IPS-18a (cell line): ENCODE data around the gene SOCS1.

Experiments used
- H3K27ac ChIP-seq: one replicate; pipeline ENCODE4 v1.5.1; 2013; ENCODE audit warnings: low read length
- H3K27me3 ChIP-seq: one replicate; pipeline ENCODE4 v1.6.1; 2013; ENCODE audit warnings: mild to moderate bottlenecking, low read length; ENCODE audit not compliant: control insufficient read depth, insufficient read depth
- H3K36me3 ChIP-seq: one replicate; pipeline ENCODE4 v1.6.1; 2013; ENCODE audit warnings: low read depth, low read length; ENCODE audit not compliant: control insufficient read depth
- H3K4me1 ChIP-seq: one replicate; pipeline ENCODE4 v1.6.1; 2013; ENCODE audit warnings: low read depth, low read length; ENCODE audit not compliant: control insufficient read depth
- H3K4me3 ChIP-seq: one replicate; pipeline ENCODE4 v1.5.1; 2013; ENCODE audit warnings: low read length
- H3K9ac ChIP-seq: one replicate; pipeline ENCODE4 v1.6.1; 2013; ENCODE audit warnings: mild to moderate bottlenecking, low read length, moderate library complexity
- H3K9me3 ChIP-seq: one replicate; pipeline ENCODE4 v1.6.1; 2013; ENCODE audit warnings: low read depth, low read length; ENCODE audit not compliant: control insufficient read depth

The SOCS1 gene

GRCh38 chr16:11271610-11272009 lies 15.6 kb upstream of the SOCS1 start:
- no peaks in the 10 kb centered on the region for H3K36me3 ChIP-seq
- no peak overlapping the region for H3K27ac ChIP-seq
- H3K4me3 ChIP-seq, result no peak overlapping the region
- H3K9ac ChIP-seq, result no peak overlapping the region
- H3K4me1 ChIP-seq, result peaks cover 6% of the 10 kb centered on the region
- H3K9me3 ChIP-seq, result no peaks in the 10 kb centered on the region
- H3K27me3 ChIP-seq, result no peaks in the 10 kb centered on the region

GRCh38 chr16:11270602-11271162 lies 14.7 kb upstream of the SOCS1 start:
- no peaks in the 10 kb centered on the region for H3K36me3 ChIP-seq
- peaks cover 6% of the 10 kb centered on the region for H3K4me1 ChIP-seq
- H3K27me3 ChIP-seq, result no peaks in the 10 kb centered on the region
- no peak overlapping the region for H3K27ac ChIP-seq
- no peak overlapping the region for H3K9ac ChIP-seq
- no peaks in the 10 kb centered on the region for H3K9me3 ChIP-seq
- H3K4me3 ChIP-seq, result no peak overlapping the region

DNA sequence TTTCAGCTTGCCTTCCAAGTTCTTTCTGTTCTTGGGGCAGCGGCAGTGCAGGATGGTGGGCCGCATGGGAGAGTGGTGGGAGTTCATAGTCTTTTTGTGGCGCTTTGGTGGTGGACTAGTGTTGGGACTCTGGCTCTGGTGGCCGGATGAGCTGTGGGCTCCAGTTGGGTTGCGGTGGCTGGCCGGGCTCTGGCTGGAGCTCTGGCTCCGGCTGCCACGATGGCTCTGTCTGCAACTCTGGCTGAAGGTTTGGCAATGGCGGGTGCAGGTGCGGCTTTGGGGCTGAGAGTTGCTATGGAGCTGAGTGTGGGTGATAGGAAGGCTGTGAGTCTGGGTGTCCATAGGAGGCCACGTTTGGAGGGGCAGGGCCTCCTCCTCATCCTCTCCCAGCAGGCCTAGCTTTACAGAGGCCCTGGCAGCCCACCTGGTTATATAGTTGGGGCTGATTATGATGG lies 12.9 kb upstream of the SOCS1 start, which contains the start of gene TNP2:
Gene TNP2, minus strand, starts transcription at position 405 of the 455 bp plus-strand sequence. Its CDS starts 63 bp downstream, at position 342.
- H3K9ac ChIP-seq, result no peak within 1 kb of the TSS
- H3K27ac ChIP-seq, result no peak within 1 kb of the TSS
- no peak within 1 kb of the TSS for H3K4me3 ChIP-seq
- H3K36me3 ChIP-seq, result no peaks in the 10 kb centered on the region
- no peaks in the 10 kb centered on the region for H3K9me3 ChIP-seq
- peaks cover 4% of the 10 kb centered on the region for H3K4me1 ChIP-seq
- no peaks in the 10 kb centered on the region for H3K27me3 ChIP-seq

DNA sequence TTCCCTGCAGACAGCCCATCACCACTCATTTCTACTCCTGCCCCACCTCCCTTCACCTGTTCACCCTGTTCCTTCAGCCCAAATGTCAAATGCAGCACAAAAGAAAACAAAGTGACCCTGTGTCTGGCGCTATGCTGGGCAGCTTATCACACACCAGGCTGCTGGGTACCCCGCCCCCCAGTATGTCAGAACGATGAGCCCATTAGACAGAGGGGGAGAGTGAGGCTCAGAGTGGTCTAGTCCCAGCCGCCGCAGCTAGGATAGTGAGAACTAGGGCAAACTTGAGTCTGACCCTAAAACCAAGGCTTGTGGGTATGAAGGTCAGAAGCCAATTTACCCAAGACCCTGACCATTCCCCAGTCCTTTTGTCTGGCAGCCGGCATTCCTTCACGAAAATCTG lies 9.1 kb upstream of the SOCS1 start:
- H3K4me3 ChIP-seq, result no peak overlapping the region
- H3K9me3 ChIP-seq, result no peaks in the 10 kb centered on the region
- H3K9ac ChIP-seq, result no peak overlapping the region
- no peak overlapping the region for H3K27ac ChIP-seq
- H3K27me3 ChIP-seq, result no peaks in the 10 kb centered on the region
- H3K36me3 ChIP-seq, result no peaks in the 10 kb centered on the region
- H3K4me1 ChIP-seq, result no peaks in the 10 kb centered on the region

GRCh38 chr16:11264155-11264832 lies 8.3 kb upstream of the SOCS1 start:
- Histone ChIP-seq H3K27ac (no peak overlapping the region), H3K9ac (no peak overlapping the region), H3K4me1 (no peaks in the 10 kb centered on the region), H3K27me3 (no peaks in the 10 kb centered on the region), H3K9me3 (no peaks in the 10 kb centered on the region), H3K36me3 (no peaks in the 10 kb centered on the region), H3K4me3 (no peak overlapping the region)

DNA sequence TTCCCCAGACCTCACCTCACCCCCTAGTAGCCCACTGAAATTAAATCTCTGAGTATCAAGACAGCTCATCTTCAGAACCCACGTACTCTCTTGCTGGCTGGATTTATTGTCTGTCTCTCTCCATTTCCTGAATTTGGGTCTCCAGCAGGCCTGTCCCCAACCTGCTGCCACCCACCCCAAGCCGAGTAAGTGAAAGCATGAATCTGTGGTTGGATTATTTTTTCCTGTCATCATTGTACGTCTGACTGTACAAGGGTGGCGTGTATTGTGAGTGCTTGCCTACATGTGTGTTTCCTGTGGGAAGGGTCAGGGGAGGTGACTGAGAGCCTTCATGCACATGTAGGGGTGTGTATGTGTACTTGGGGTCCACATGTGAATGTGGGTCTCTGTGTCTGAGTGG lies 7.7 kb upstream of the SOCS1 start:
- H3K4me1 ChIP-seq, result no peaks in the 10 kb centered on the region
- no peak overlapping the region for H3K4me3 ChIP-seq
- no peak overlapping the region for H3K9ac ChIP-seq
- H3K36me3 ChIP-seq, result no peaks in the 10 kb centered on the region
- no peaks in the 10 kb centered on the region for H3K27me3 ChIP-seq
- no peak overlapping the region for H3K27ac ChIP-seq
- H3K9me3 ChIP-seq, result no peaks in the 10 kb centered on the region

GRCh38 chr16:11262915-11263314 lies 6.9 kb upstream of the SOCS1 start:
- H3K27ac ChIP-seq, result no peak overlapping the region
- H3K9me3 ChIP-seq, result no peaks in the 10 kb centered on the region
- H3K36me3 ChIP-seq, result no peaks in the 10 kb centered on the region
- no peaks in the 10 kb centered on the region for H3K27me3 ChIP-seq
- no peak overlapping the region for H3K4me3 ChIP-seq
- H3K9ac ChIP-seq, result no peak overlapping the region
- H3K4me1 ChIP-seq, result no peaks in the 10 kb centered on the region

- no peaks in the 10 kb centered on the region for H3K27me3 ChIP-seq
- H3K9me3 ChIP-seq, result no peaks in the 10 kb centered on the region
- H3K4me1 ChIP-seq, result peaks cover 3% of the 10 kb centered on the region
- H3K36me3 ChIP-seq, result no peaks in the 10 kb centered on the region
- H3K4me3 ChIP-seq, result no peak overlapping the region
- no peak overlapping the region for H3K27ac ChIP-seq
- H3K9ac ChIP-seq, result no peak overlapping the region
These were observed 4.6 kb upstream of the SOCS1 start for GRCh38 chr16:11260596-11260966.

- Histone ChIP-seq H3K36me3 (no peaks in the 10 kb centered on the region), H3K27me3 (no peaks in the 10 kb centered on the region), H3K4me1 (peaks cover 3% of the 10 kb centered on the region), H3K4me3 (no peak overlapping the region), H3K9ac (no peak overlapping the region), H3K27ac (no peak overlapping the region), H3K9me3 (no peaks in the 10 kb centered on the region)
These were observed 3.9 kb upstream of the SOCS1 start for GRCh38 chr16:11259655-11260595.

DNA sequence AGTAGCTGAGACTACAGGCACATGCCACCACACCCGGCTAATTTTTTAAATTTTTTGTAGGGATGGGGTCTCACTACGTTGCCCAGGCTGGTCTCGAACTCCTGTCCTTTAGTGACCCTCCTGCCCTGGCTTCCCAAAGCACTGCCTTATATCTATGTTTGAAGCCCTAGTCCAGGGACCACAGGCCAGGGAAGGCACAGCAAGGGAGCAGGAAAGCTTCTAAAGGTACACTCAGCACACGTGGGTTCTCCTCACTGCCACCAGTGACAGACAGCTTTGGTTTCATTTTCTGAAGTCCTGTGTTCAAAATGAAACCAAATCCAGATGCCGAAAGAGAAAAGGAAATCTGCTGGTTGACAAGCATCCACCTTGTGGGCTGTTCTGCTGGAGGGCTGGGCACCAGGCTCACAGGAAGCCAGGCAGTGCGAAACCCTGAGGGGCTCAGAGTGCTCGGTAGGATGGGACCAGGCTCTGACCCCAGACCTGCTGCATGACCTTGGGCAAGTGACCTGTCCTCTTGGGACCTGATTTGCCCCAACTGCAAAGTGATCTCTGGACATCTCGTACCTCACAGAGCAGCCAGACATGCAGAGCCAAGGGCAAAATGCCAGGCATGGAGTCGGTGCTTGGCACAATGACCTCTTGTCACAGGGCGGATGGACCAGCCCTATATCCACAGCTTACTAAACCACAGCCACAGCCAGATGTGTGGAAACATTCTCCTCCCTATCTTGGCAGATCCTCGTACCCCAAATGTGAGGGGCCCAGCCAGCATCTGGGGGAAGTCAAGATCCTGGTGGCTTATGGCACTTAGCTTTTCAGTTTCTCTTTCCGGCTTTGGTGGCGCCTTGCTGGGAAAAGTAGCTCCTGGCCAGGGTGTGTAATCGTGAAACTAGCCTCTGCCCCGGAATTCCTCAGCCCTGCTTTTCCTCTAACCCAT lies 2.8 kb upstream of the SOCS1 start:
- Histone ChIP-seq H3K4me3 (no peak overlapping the region), H3K27ac (no peak overlapping the region), H3K9ac (no peak overlapping the region), H3K9me3 (no peaks in the 10 kb centered on the region), H3K36me3 (no peaks in the 10 kb centered on the region), H3K27me3 (no peaks in the 10 kb centered on the region), H3K4me1 (peaks cover 6% of the 10 kb centered on the region)
